HG03196 (cell line): Measurements from ENCODE around the gene LRRC3B.

Experiments used
- ATAC-seq: cut with Tn5 transposase; IDR thresholded peaks from one replicate; pipeline ENCODE4 v1.9.1; 2021; ENCODE audit not compliant: unreplicated experiment

The LRRC3B gene

DNA sequence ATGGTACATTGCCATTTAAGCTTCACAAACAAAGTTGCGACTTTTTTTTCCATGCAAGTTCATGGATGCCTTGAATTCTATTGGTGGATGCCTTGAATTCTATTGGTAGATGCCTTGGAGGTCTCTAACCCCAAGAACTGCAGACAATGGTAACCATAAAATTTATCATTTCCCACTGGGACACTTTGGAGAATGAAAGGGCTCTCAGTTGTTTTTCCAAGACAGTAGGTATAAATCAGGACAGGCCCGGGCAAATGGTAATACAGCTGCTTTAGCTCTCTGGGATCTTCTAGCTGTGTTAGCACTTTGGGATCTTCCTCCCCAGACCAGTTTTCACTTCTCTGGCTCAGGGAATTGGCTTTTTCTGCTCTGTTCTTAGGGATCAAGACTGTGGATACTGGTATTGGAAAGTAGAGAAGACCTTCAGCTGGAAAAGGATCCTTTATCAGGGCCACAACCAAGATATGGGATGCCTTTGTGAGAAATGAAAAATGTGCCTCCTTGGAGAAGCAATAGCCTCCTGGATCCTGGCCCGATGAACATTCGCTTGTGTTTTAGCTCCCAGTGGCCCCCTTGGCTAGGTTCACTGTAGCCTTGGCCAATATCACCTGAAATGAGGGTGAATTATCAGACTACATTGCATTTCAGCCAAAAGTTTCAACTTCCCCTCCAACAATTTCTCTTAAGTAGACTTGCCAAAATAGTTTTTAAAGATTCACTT is 8.3 kb downstream of the LRRC3B start:
- ATAC-seq = no peak

DNA sequence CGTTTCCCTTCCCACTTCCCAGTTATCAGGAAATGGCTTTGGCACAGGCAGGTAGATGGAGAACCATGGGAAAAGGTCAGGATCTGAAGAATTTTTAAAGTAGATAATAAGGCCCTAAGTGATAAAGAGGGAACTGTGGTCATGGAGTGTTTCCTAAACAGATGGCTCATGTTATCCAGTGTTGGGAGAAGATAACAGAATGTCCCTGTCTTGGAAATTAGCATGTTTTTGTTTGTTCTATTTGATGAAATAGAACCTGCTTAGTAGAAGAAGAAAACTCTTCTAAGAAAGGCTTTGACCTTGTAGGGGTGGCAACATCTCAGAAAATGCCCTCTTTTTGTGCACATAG is 8.8 kb downstream of the LRRC3B start:
- ATAC-seq = no peak

DNA sequence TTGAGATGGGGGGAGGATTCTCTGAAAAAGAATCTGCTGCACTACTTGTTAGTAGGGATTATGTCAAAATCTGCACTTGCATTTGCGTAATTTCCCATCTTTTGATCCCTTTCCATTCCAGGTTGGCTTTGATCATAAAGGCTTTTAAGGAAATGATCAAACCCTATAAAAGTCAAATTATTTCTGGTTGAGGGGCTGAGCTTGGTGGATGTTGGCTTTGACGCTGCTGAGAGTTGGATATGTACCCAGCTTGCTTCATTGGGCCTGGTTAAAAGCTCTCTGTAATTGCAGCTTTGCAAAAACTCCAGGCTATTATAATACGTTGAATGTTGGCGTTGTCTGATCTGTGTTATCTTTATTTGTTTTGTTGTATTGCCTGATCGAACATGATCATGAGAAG is 12.0 kb downstream of the LRRC3B start:
- no peak for ATAC-seq

DNA sequence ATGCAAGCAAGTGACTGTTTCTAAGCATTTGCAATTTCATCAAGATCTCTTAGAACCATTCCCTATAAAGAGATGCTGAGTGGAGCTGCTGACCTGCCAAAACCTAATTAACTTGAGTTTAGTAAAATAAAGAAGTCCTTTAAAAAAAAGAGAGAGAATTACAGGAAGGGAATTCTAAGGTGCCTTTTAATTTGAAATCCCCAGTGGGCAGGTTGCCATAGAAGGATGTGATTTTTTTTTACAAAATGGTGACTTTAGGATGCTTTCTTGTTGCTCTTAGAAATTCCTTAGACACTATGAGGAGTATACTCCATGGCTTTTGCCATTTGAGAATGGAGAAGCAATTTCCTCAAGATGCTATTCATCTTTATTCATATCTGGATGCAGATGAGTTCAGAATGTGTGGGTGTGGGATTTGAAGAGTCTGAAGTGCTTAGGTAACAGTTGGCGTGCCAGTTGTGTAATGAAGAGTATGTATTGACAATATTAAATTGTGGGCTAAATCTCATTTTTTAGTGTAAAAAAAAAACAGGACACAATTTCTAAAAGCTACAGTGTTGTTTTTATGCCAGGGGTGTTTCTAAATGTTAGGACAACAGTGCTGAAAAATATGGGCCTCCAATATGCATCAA is 13.6 kb downstream of the LRRC3B start:
- no peak for ATAC-seq

DNA sequence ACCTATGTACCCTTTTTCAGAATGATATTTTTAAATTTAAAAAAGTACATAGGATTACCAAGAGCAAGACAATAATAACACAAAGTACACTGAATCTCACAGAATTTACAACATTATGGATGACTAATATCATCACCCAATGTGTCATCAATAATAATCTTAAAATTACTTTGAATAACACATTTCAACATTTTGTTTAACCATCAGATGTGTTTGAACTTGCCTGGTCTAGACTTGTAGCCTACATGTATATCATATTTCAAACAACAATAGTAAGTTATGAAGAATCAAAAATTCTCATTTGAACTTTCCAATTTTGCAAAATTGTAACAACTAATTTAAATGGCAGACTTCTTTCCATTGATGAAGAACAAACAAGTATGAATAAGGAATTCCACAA is 15.1 kb downstream of the LRRC3B start:
- ATAC-seq = no peak

DNA sequence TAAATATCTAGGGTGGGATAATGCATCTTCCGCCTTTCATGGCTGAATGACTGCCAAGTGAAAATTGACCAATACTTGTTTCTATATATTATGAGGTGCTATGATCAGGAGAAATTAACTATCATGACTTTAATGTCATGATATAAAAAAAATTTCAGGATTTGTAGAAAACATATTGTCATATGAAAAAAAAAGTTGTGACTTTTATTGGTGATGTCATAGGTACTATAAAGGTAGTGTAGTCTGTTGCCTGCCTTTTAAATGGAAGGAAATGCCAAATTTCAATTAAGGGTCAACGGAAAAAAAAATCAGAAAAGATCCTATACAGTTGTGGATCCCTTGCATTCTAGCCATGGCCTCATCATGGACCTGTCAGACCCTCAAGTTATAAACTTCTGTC is 15.5 kb downstream of the LRRC3B start:
- no peak for ATAC-seq

DNA sequence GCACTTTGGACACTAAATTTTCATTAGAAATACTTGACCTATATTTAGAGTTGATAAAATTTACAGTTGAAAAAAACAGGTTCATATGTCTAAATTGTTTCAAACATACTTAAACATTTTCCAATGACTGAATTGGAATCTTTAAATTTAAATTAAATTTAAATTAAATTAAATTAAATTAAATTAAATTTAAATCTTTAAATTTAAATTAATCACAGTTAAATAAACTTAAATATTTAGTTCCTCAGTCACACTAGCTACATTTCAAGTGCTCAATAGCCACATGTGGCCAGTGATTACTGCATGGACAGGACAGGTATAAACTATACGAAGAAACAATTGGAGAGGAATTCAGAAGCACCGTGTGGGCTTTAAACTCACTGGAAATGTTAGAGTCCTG is 16.8 kb downstream of the LRRC3B start:
- no peak for ATAC-seq

DNA sequence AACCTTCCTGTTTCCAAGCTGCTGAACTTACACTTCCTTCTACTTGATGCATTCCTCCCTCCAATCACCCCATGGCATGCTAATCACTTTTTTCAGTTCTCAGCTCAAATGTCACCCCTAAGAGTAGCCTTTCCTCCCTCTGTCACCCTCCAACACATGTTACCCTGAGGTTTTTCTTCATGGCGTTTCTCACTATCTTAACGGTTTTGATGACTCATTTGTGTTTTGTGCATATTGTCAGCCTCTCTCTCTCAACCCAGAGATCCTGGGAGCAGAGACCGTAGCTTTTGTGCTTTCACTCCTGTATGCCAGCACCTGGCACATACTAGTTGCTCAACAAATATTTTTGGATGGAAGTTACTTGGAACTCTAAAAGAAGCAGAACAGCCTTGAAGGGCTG is 24.5 kb downstream of the LRRC3B start:
- no peak for ATAC-seq

DNA sequence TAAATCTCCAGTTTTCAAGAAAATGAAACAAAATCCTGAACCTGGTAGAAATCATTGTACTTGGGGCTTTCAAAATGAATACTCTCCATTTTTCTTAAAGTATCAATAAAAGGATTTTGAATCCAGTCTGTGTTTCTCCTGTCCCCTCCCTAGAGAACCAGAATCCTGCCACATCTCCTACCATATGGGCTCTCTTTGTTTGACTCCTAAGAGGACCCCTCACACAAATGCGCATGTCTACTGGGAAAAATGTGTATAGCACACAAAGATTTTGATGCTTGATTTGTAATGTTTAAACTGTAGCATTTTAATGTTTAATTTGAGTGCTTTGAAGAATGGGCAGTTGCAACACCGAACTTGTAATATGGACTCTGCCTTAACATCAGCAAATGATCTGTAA is 25.9 kb downstream of the LRRC3B start:
- ATAC-seq = no peak

DNA sequence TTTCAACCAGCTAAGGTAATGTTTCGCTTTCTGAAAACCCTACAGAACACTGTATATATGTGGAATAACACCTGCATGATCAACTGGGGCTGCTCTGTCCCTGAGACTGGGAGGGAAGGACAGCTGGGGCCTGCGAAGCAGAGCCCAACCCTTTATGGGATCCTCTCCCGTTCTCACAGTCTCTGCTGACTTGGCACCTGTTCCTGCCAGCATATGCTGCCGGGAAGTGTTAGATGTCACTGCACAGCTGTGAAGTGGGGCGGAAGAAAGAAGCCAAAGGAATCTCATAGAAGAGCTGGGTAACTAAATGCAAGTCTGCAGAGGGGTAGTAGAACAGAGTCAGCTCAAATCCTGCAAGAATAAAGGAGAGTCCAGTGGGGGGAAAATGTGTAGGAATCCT is 29.6 kb downstream of the LRRC3B start:
- ATAC-seq = no peak

DNA sequence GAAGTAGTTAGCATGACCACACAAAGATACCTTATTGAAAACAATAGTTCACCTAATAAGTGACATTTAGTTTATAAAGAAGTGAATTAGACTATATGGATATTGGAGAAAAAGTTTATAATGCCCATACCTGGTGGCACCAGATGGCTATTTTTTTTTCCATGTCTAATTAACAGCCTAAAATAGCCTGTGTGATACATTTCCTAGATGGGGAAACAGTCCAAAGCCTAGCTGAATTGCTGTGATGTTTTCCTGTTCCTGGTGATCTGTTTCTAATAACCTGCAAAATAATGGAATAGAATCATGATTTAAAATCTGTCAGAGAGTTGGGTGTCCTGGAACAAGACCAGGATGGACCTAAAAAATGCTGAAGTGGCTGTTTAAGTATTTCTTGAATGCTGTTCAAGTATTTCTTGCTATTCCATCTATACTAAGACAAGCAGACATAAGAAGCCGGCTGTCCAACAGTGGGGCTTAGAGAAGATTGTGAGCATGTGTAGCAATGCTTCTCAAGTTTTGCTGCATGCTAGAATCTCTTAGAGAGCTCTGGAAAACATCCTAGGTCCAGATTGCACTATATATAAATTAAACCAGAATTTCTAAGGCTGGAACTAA is 31.3 kb downstream of the LRRC3B start:
- ATAC-seq = no peak

DNA sequence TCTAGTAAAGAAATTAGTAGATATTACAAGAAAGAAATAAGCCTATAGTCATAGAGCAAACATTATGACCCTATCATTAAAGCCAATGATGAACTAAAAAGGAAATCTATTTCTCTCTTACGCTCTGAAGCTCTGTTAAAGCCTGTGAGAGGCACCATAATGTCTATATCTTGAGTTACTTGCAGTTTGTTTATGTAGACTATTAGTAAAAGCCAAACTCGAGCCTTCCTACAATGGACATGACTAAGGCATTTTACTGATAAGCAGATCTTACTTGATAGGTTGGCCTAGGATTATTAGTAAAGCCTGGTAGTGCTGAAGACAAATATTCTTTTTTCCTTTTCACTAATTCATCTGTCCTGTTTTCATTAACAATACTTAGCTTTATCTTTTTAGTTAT is 32.7 kb downstream of the LRRC3B start:
- ATAC-seq = no peak

DNA sequence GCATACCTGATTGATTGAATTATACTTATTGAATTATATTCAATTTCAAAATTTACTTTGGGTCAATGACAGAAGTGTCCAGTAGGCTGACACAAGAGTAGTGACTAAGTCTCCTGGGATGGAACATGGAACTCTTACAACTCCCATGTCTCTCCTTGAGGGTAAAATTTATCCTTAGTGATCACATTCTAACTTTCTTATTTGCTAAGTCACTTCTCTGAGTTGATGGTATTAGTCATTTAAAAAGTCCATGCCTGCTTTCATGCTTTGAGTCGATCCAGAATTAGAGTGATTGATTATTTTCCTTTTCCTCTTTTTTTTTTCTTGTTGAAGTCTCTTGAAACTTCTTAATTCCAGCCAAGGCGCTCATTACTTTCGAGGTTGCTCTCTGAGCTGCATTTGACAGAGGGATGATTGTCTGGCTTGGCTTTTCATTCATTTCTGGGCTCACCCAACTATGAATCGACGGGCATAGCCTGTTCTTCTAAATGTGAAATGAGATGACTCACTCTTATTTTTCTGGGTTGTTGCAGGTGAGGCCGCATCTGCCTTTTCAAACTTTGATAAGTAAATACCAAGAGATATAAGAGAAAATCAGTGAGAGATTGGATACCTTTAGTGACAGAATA is 34.9 kb downstream of the LRRC3B start:
- ATAC-seq = no peak

DNA sequence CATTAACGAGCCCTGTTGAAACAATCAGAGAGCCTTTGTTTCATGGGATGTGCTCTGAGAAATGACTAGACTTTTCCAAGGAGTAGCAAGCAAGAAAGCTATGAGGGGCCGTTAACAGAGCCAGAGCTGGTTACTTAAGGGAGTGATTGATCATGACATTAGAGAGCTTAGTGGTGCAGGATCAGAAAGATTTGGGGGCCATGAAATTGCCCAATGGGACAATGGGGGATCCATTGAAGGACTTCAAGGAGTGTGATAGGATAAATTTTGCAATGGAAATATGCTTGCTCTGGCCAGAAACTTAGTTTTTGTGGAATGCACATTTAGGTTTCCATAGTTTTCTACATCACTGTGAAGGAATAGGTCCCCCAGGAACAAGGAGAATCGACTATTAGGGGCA is 45.6 kb downstream of the LRRC3B start:
- ATAC-seq = no peak

DNA sequence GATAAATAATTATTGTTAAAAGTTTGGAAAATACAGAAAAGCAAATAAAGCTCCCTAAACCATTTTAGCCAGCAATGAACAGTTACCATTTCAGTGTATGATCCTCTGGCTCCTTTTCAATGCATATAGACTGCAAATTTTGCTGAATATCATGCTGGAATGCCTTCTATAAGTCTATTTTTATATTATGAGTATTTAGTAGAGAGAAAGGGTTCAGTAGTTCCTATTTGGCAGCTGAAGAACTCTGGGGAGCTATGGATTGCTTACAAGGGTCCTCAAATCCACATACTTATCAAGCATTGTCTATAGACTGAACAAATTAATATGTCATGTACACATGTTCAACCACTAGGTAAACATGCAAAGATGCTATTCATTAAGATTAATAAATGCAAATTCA is 46.1 kb downstream of the LRRC3B start:
- ATAC-seq = no peak

DNA sequence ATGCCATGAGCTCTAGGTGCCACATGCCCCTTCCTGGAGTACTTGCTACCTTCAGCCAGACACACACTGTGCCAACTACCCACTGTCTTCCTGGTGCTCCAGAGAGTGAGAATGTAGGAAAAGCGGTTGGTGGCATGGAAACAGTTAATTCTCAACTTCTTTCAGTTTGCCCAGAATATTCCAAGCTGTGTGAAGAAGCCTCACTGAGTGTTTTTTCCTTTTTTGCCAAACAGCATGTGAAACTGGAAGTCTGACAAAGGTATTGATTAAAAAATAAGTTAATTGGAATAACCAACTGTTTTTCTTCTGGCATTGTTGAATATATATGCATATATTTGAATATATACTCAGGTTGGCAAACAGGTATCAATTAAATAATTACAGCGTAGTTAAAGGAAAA is 52.8 kb downstream of the LRRC3B start:
- no peak for ATAC-seq

DNA sequence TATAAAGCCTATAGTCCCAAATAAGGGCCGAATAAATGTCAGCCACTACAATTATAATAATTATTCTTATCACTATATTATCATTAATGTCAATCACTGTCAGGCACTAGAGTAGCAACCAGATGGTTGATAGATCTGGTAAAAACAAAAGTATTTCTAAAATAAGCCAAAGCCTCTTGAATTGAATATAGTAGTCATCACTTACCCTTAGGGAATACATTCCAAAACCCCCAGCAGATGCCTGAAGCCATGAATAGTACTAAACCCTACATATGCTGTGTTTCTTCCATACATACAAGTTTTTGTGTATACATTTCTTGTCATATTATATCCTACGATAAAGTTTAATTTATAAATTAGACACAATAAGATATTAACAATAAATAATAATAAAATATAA is 59.1 kb downstream of the LRRC3B start:
- no peak for ATAC-seq

DNA sequence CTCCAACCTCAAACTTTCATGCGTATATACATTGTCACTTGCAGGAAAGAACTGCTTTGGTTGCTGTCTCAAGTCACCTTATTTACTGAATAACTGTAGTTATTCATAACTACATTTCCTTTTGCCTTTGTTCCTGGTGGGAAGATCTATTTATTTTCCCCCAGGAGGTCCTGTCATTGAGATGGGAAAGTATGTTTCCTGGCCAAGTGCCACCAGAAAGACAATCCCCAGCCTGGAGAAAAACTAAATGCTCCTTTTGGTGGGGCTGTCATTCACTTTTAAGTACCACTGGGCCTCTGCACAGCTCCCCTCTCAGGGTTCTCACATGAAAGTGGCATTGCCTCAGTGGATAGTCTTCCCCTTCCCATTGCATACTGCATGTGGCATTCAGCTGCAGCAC is 59.8 kb downstream of the LRRC3B start:
- no peak for ATAC-seq

DNA sequence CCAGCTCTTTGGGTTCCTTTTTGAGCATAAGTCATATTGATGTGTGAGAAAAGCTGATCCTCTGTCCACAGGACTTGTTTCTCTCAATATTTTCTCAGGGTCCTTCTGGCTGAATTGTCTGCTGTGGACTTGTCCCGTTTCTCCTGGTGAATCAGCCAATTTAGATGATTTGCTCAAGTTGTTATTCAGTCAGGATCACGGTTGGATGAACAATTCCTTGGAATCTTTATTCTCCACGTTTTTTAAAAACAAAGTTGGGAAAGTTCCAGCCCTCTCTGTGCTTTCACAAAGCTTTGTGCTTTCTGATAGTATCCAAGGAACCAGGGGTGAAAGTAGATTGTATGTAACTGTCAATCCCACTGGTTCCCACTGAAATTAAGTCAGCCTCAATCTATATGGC is 61.3 kb downstream of the LRRC3B start:
- no peak for ATAC-seq

DNA sequence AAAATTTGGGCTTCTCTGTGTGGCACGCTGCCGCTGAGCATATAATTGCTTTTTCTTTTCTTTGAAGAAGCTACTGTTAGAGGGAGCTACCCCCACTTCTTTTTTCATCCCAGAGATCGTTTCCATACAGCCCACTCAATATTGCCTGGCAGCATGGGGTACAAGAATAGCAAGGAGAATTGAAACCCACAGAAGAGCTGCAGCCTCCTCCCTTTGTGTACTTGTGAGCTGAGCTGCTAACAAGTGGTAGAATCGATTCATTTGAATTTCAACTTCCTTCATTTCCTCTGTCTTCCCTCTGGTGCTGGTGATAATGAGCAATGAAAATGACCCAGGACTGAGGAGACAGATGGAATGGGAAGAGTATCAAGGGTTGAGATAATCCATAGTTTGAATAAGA is 64.9 kb downstream of the LRRC3B start:
- no peak for ATAC-seq

DNA sequence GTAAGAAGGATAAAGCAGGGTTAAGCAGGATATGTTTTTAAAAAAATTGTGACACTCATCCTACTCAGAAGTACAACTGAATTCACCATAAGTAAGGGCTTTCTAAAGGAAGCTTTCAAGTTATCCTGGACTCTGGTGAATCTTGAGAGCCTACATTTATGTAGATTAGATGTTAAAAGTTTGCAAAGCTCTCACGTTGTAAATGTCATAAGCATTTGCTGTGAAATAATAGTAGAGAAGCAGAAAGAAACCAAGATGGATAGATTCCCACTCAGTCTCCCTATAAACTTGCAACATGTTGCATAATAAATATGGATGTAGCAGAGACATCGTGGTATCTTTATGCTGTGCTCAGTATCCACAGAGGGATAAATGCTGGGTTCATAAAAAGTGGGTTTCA is 77.0 kb downstream of the LRRC3B start:
- ATAC-seq = no peak

DNA sequence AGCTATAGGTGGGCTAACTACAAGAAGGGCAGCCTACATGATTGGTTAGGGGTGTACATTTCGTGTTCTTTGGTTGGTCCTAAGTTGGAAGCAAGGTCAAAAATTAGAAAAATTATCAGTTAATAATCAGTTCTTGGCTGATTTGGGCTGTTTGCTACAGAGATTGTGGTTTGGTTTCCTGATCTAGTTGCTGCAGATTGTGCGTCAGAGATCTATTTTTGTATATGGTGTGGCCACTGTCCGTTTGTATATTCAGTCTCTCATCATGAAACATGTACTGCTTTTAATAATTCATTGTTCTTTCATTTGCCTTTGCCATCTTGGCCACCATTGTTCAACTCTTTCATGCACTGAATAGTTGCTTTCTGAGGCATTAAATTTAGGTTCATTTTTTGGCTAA is 80.9 kb downstream of the LRRC3B start:
- no peak for ATAC-seq
